Ascending aorta (tissue), 2 donors: ENCODE measurements around the gene ATF3. TPM values are rescaled to one million over a fixed set of nuclear protein-coding genes. Genes with fewer than 3 reads are reported as not detected.

Experiments used
- DNase-seq, 2 donors: peaks; one replicate each; pipeline ENCODE4 v3.0.0-alpha.2; 2019; ENCODE audit warnings: low spot score in 2 of 2
- H3K27ac ChIP-seq, 2 donors: fragments of 200-600 bp; sonication (generic); one replicate each; pipeline ENCODE4 v1.5.1; 2016 to 2017; ENCODE audit warnings: mild to moderate bottlenecking in 1 of 2
- H3K27me3 ChIP-seq: fragments of 200-600 bp; sonication (generic); one replicate; pipeline ENCODE4 v1.5.1; 2017
- H3K36me3 ChIP-seq, 2 donors: fragments of 200-600 bp; sonication (generic); one replicate each; pipeline ENCODE4 v1.5.1; 2016
- H3K4me1 ChIP-seq, 2 donors: fragments of 200-600 bp; sonication (generic); one replicate each; pipeline ENCODE4 v1.5.1; 2016 to 2017; ENCODE audit warnings: mild to moderate bottlenecking in 1 of 2
- H3K4me3 ChIP-seq, 2 donors: fragments of 200-600 bp; sonication (generic); one replicate each; pipeline ENCODE4 v1.5.1; 2016 to 2017; ENCODE audit warnings: mild to moderate bottlenecking in 1 of 2
- H3K9me3 ChIP-seq, 2 donors: fragments of 200-600 bp; sonication (generic); one replicate each; pipeline ENCODE4 v1.5.1; 2016
- intact Hi-C: fragments of 100-400 bp; cut with DNase I; formaldehyde crosslinking; loops from one replicate; pipeline ENCODE4 v1.15.1; 2023
- total RNA-seq: library from RNA; depleted of rRNA; stranded (reverse); fragments of >200 nt; gene quantifications from one replicate; pipeline ENCODE4 v1.1.0, GENCODE V29; 2016
- TF ChIP-seq, protein P1 (sequence below), 3 experiments: fragments of 200-600 bp in 2 of 3; fragments of 450-650 bp in 1 of 3; sonication (generic) in 2 of 3; IDR thresholded peaks; one replicate each; pipeline ENCODE4 v1.5.1; 2016 to 2019; ENCODE audit warnings: antibody characterized with exemption in 3 of 3, mild to moderate bottlenecking in 1 of 3, moderate library complexity in 1 of 3

The ATF3 gene
- total RNA-seq, 1 donor from 2014 or later, result 79.1 TPM

DNA sequence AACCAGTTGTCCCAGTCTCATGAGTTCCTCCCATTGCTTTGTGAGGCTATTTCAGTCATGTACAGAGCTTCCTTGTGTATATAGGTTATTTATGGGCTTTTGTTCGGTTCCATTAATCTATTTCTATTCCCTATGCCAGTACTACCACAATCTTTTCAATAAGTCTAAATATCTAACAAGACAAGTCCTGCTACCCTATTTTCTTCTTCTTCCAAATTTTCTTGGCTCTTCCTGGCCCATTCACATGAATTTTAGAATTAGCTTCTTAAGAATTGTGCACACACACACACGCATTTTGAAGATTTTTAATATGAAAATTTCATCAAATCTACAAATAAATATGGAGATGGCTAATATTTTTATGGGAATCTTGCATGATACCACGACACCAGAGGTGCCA is 33.8 kb upstream of the ATF3 start:
- intact Hi-C loops, result no loop called here
- TF ChIP-seq, protein P1, sequence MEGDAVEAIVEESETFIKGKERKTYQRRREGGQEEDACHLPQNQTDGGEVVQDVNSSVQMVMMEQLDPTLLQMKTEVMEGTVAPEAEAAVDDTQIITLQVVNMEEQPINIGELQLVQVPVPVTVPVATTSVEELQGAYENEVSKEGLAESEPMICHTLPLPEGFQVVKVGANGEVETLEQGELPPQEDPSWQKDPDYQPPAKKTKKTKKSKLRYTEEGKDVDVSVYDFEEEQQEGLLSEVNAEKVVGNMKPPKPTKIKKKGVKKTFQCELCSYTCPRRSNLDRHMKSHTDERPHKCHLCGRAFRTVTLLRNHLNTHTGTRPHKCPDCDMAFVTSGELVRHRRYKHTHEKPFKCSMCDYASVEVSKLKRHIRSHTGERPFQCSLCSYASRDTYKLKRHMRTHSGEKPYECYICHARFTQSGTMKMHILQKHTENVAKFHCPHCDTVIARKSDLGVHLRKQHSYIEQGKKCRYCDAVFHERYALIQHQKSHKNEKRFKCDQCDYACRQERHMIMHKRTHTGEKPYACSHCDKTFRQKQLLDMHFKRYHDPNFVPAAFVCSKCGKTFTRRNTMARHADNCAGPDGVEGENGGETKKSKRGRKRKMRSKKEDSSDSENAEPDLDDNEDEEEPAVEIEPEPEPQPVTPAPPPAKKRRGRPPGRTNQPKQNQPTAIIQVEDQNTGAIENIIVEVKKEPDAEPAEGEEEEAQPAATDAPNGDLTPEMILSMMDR (IDR thresholded peaks at IDR 0.05), result no peak

DNA sequence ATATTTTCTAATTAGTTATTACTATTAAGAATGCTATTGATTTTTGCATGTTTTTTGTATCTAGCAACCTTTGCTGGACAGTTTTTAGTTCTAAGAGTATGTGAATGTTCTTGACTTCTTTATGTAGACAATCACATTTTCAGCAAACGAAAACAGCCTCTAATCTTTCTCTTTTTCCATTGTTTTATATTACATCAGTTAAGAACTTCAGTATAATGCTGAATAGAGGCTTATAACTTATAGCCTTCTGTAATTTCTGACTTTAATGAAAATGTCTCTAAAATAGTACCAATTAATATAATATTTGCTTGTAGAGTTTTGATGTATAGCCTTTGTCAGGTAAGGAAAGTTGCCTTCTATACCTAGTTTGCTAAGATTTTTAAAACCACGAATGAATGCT is 33.2 kb upstream of the ATF3 start:
- TF ChIP-seq, protein P1 (IDR thresholded peaks at IDR 0.05), result no peak
- H3K4me3 ChIP-seq, result no peak overlapping the region
- H3K27ac ChIP-seq, result no peak overlapping the region
- H3K4me1 ChIP-seq, result no peaks in the 10 kb centered on the region
- intact Hi-C loops, result no loop called here
- no peak for DNase-seq
- H3K36me3 ChIP-seq, result no peaks in the 10 kb centered on the region
- H3K27me3 ChIP-seq, result no peaks in the 10 kb centered on the region
- no peaks in the 10 kb centered on the region for H3K9me3 ChIP-seq

More for the DNA sequence above, 33.8 kb upstream of the ATF3 start:
- Histone ChIP-seq H3K36me3 (no peaks in the 10 kb centered on the region), H3K4me3 (no peak overlapping the region), H3K27ac (no peak overlapping the region), H3K4me1 (no peaks in the 10 kb centered on the region), H3K9me3 (no peaks in the 10 kb centered on the region), H3K27me3 (no peaks in the 10 kb centered on the region)
- DNase-seq, result no peak

DNA sequence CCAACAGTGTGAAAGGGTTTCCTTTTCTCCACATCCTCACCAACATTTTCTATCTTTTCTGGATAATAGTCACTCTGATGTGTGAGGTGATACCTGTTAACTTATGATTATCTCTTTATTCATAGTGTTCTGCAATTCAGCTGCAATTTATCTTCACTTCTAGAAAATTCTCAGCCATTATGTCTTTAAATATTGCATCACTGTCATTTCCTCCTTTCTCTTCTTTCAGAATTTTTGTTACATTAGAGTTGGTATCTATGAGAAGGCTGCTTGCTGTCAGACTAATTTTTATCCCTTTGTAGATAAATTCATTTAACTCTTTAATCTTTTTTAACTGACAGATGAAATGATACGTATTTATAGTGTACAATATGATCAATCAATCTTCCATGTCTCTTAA is 30.5 kb upstream of the ATF3 start:
- H3K9me3 ChIP-seq, result no peaks in the 10 kb centered on the region
- no peak for DNase-seq
- intact Hi-C loops, result no loop called here
- H3K4me3 ChIP-seq, result no peak overlapping the region
- no peaks in the 10 kb centered on the region for H3K4me1 ChIP-seq
- TF ChIP-seq, protein P1 (IDR thresholded peaks at IDR 0.05), result no peak
- no peaks in the 10 kb centered on the region for H3K27me3 ChIP-seq
- no peaks in the 10 kb centered on the region for H3K36me3 ChIP-seq
- H3K27ac ChIP-seq, result no peak overlapping the region

DNA sequence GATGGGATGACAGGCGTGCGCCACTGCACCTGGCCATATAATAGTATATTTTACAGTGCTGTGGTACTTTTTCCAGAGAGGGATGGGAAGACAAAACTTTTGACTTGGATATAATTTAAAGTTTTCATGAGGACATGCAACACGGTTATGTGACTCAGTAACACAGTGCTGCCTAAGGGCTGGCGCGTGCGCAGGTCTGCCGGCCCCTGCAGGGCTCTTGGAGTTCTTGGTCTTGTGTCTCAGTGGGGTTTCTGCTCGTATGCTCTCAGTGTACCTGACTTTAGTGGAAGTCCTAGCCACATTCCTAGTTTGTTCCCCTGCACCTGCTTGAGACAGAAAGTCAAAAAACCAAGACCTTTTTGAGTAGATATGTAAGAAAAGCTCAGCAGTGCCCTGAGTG is 27.5 kb upstream of the ATF3 start:
- Histone ChIP-seq H3K9me3 (no peaks in the 10 kb centered on the region), H3K27me3 (no peaks in the 10 kb centered on the region), H3K4me3 (no peak overlapping the region), H3K4me1 (no peaks in the 10 kb centered on the region), H3K27ac (no peak overlapping the region), H3K36me3 (no peaks in the 10 kb centered on the region)
- intact Hi-C loops, result no loop called here
- DNase-seq, result no peak
- TF ChIP-seq, protein P1 (IDR thresholded peaks at IDR 0.05), result no peak

DNA sequence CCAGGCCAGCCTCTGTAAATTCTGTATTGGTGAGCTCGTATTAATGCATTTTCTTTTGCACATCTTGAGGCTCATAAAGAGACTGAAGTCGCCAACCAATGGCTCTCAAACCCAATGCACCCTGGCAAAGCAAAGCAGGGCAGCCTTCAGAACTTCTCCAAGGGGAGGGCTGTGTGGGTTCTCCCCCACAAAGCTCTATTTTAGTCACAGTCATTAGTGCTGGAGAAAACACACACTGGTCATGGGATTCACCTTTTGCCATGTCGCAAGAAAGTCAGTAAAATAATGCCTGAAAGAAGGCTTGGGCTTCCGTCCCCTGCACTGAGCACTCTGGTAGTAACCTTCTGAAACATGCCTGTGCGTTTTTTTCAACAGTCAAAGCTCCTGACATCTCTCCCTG is 26.3 kb upstream of the ATF3 start:
- Histone ChIP-seq H3K36me3 (no peaks in the 10 kb centered on the region), H3K4me1 (no peaks in the 10 kb centered on the region), H3K27me3 (peaks cover 4% of the 10 kb centered on the region), H3K27ac (no peak overlapping the region), H3K4me3 (no peak overlapping the region), H3K9me3 (no peaks in the 10 kb centered on the region)
- TF ChIP-seq, protein P1 (IDR thresholded peaks at IDR 0.05), result no peak
- intact Hi-C loops, result no loop called here
- DNase-seq, result no peak
